OCI-LY3 (cell line): ENCODE results near the gene TTLL5.
A peak's percentile ranks its signal among the peaks of the same experiment; 100 is the strongest.

ENCODE experiments used
- H2AFZ ChIP-seq: fragments of 200-600, 300-600 bp; shearing (Covaris generic); 2 replicates; pipeline ENCODE4 v1.6.0; 2014; ENCODE audit warnings: antibody characterized with exemption, low read depth, low read length
- H3K27ac ChIP-seq: fragments of 200-600, 300-600 bp; sonication (generic); 2 replicates; pipeline ENCODE4 v1.5.1; 2014; ENCODE audit warnings: mild to moderate bottlenecking, low read length, moderate library complexity, mixed read lengths
- H3K27me3 ChIP-seq: fragments of 200-600, 300-600 bp; sonication (generic); 2 replicates; pipeline ENCODE4 v1.6.1; 2014; ENCODE audit warnings: low read depth, low read length, mixed read lengths
- H3K36me3 ChIP-seq: fragments of 200-600, 300-600 bp; sonication (generic); replicated peaks from 2 replicates; pipeline ENCODE3; 2014; ENCODE audit warnings: low read depth, low read length, mixed read lengths
- H3K4me1 ChIP-seq: fragments of 300-600, 200-600 bp; sonication (generic); 2 replicates; pipeline ENCODE4 v1.6.1; 2014; ENCODE audit warnings: low read length, mixed read lengths
- H3K4me2 ChIP-seq: fragments of 200-600, 300-600 bp; sonication (generic); 2 replicates; pipeline ENCODE4 v1.6.1; 2014; ENCODE audit warnings: low read length, mixed read lengths
- H3K4me3 ChIP-seq: fragments of 300-600, 200-600 bp; sonication (generic); 2 replicates; pipeline ENCODE4 v1.5.1; 2014; ENCODE audit warnings: antibody characterized with exemption, mild to moderate bottlenecking, low read length, moderate library complexity
- H3K79me2 ChIP-seq: fragments of 300-600, 200-600 bp; shearing (Covaris generic); 2 replicates; pipeline ENCODE4 v1.6.1; 2014; ENCODE audit warnings: mild to moderate bottlenecking, low read length, mixed read lengths
- H3K9ac ChIP-seq: fragments of 300-600, 200-600 bp; shearing (Covaris generic); 2 replicates; pipeline ENCODE4 v1.6.0; 2014; ENCODE audit warnings: mild to moderate bottlenecking, low read length, moderate library complexity
- H3K9me3 ChIP-seq: fragments of 200-600, 300-600 bp; shearing (Covaris generic); 2 replicates; pipeline ENCODE4 v1.6.1; 2014; ENCODE audit warnings: low read length, mixed read lengths; ENCODE audit not compliant: insufficient read depth
- H4K20me1 ChIP-seq: fragments of 200-600, 300-600 bp; sonication (generic); 2 replicates; pipeline ENCODE4 v1.6.1; 2016; ENCODE audit warnings: low read length, mixed read lengths; ENCODE audit not compliant: insufficient read depth
- CTCF ChIP-seq: fragments of 200-600, 300-600 bp; sonication (generic); IDR thresholded peaks from 2 replicates; pipeline ENCODE4 v1.5.1; 2014; ENCODE audit warnings: antibody characterized with exemption, low read length, low read depth
- EZH2phosphoT487 ChIP-seq: fragments of 200-600 bp; shearing (Covaris generic); IDR thresholded peaks from 2 replicates; pipeline ENCODE4 v1.6.1; 2018; ENCODE audit warnings: antibody characterized with exemption, mixed run types, low read depth

The TTLL5 gene

DNA sequence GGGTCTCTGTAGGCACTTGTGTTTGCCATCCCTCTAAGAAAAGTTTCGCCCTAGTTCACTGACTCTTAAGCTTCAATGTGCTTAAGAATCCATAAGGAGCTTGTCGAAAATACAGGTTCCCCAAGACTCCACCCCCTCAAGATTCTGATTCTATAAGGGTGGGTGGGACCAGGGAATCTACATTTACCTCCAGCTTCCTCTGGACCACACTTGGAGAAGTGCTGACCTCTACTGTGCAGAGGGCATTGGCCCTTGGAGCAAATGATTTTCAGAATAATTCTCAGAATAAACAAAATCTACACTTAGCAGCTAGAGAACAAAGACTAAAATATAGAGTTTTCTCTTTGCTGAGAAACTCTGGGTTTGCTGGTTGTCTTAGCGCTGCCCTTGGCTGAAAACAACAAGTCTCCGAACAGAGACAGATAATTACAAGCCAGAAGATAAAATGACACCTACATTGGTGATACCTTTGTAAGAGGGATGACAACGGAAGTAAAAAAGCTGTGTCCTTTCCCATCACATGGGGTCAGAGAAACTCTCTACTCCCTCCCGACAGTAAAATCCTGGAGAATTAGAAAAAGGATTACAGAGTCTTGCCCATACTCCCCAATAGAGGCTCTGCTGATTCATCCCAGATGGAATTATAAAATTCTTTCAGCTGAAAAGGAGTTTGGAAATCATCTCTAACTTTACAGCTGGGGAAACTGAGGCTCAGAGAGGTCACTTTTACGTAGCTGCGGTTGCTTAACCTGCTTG lies 316.0 kb downstream of the TTLL5 start:
- H3K79me2 ChIP-seq, result no peaks in the 10 kb centered on the region

DNA sequence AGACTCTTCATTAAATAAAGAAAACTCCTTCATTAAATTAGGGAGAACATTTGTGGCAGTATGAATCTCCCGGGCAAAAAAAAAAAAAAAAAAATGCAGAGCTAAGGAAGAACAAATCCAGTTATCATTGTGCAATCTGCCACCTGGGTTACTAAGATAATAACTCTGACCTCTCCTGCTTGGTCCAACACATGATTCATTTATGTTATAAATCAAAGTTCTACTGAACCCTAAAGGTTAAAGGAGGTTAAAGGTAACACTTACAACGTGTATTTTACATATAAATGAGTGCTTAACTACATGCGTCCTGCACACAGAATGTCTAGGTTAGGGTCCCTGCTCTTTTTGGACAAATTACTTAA lies 316.5 kb downstream of the TTLL5 start:
- no peaks in the 10 kb centered on the region for H3K79me2 ChIP-seq
- H3K9ac ChIP-seq, result no peak overlapping the region
- no peak overlapping the region for H2AFZ ChIP-seq
- H3K4me3 ChIP-seq, result no peak overlapping the region
- no peaks in the 10 kb centered on the region for H3K36me3 ChIP-seq
- no peak overlapping the region for H3K27ac ChIP-seq
- no peaks in the 10 kb centered on the region for H3K27me3 ChIP-seq
- H3K4me1 ChIP-seq, result peaks cover 5% of the 10 kb centered on the region; the same call in 1 of the 2 replicates
- no peaks in the 10 kb centered on the region for H3K9me3 ChIP-seq
- no peak overlapping the region for H3K4me2 ChIP-seq
- TF ChIP-seq EZH2phosphoT487 (no peak), CTCF (no peak)
- no peaks in the 10 kb centered on the region for H4K20me1 ChIP-seq

More for the DNA sequence above, 316.0 kb downstream of the TTLL5 start:
- Histone ChIP-seq H3K9me3 (no peaks in the 10 kb centered on the region), H2AFZ (no peak overlapping the region), H3K4me3 (no peak overlapping the region), H3K9ac (no peak overlapping the region), H3K27me3 (no peaks in the 10 kb centered on the region), H3K27ac (no peak overlapping the region), H3K36me3 (no peaks in the 10 kb centered on the region), H3K4me2 (no peak overlapping the region), H3K4me1 (peaks cover 5% of the 10 kb centered on the region; the same call in 1 of the 2 replicates), H4K20me1 (no peaks in the 10 kb centered on the region)
- TF ChIP-seq CTCF, result peak; percentile 10; the same call in 1 of the 2 replicates
- no peak for TF ChIP-seq EZH2phosphoT487

GRCh38 chr14:75978249-75978731 lies 317.2 kb downstream of the TTLL5 start:
- no peaks in the 10 kb centered on the region for H4K20me1 ChIP-seq
- H3K4me3 ChIP-seq, result no peak overlapping the region
- no peaks in the 10 kb centered on the region for H3K79me2 ChIP-seq
- no peaks in the 10 kb centered on the region for H3K9me3 ChIP-seq
- H3K9ac ChIP-seq, result no peak overlapping the region
- no peaks in the 10 kb centered on the region for H3K27me3 ChIP-seq
- H3K4me2 ChIP-seq, result no peak overlapping the region
- TF ChIP-seq EZH2phosphoT487 (no peak), CTCF (no peak)
- H3K4me1 ChIP-seq, result peaks cover 10% of the 10 kb centered on the region; the same call in 1 of the 2 replicates
- H2AFZ ChIP-seq, result no peak overlapping the region
- H3K36me3 ChIP-seq, result no peaks in the 10 kb centered on the region
- H3K27ac ChIP-seq, result no peak overlapping the region

GRCh38 chr14:75979071-75979571 lies 318.1 kb downstream of the TTLL5 start:
- peaks cover 10% of the 10 kb centered on the region; the same call in 1 of the 2 replicates for H3K4me1 ChIP-seq
- H4K20me1 ChIP-seq, result no peaks in the 10 kb centered on the region
- H3K27me3 ChIP-seq, result no peaks in the 10 kb centered on the region
- no peaks in the 10 kb centered on the region for H3K36me3 ChIP-seq
- no peaks in the 10 kb centered on the region for H3K79me2 ChIP-seq
- TF ChIP-seq CTCF (peak; percentile 78), EZH2phosphoT487 (no peak)
- no peak overlapping the region for H3K4me3 ChIP-seq
- no peak overlapping the region for H3K27ac ChIP-seq
- no peak overlapping the region for H2AFZ ChIP-seq
- H3K4me2 ChIP-seq, result no peak overlapping the region
- H3K9ac ChIP-seq, result no peak overlapping the region
- H3K9me3 ChIP-seq, result no peaks in the 10 kb centered on the region
